ENCODE results near the gene DICER1.

DNA sequence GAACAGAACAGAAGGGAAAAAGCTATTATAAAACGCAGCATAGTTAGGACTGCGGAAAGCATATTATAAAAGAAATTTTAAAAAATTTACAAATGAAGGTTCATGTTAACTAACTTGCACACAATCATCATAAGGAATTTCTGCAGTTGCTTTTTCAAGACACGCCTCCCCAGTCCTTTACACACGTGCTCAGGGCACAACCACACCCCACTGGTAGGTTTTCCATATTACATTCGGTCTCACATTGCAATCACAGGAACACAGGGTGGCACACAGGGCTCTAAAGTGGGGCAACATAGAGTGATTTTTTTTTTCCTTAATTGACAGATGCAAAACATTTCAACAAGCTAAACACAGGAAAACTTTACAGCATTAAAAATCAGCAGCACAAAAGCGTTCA, 69.7 kb downstream of the DICER1 start:
- TF ChIP-seq, protein P1, sequence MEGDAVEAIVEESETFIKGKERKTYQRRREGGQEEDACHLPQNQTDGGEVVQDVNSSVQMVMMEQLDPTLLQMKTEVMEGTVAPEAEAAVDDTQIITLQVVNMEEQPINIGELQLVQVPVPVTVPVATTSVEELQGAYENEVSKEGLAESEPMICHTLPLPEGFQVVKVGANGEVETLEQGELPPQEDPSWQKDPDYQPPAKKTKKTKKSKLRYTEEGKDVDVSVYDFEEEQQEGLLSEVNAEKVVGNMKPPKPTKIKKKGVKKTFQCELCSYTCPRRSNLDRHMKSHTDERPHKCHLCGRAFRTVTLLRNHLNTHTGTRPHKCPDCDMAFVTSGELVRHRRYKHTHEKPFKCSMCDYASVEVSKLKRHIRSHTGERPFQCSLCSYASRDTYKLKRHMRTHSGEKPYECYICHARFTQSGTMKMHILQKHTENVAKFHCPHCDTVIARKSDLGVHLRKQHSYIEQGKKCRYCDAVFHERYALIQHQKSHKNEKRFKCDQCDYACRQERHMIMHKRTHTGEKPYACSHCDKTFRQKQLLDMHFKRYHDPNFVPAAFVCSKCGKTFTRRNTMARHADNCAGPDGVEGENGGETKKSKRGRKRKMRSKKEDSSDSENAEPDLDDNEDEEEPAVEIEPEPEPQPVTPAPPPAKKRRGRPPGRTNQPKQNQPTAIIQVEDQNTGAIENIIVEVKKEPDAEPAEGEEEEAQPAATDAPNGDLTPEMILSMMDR (IDR thresholded peaks at IDR 0.05; ENCODE audit: borderline replicate concordance, extremely low read depth, low read length, poor library complexity, severe bottlenecking), result no peak
- TF ChIP-seq EZH2 (IDR thresholded peaks at IDR 0.05; ENCODE audit: borderline replicate concordance, low read depth, low read length, severe bottlenecking), result no peak

Measured in DND-41 (cell line).